Adrenal gland (tissue), 12 donors: ENCODE results near the gene TAGLN2. TPM values are rescaled to one million over a fixed set of nuclear protein-coding genes. Genes with fewer than 3 reads are reported as not detected.

Source experiments
- DNase-seq, 7 donors: peaks; one replicate each; pipeline ENCODE4 v3.0.0-alpha.2; 2019 to 2020
- H3K27ac ChIP-seq, 5 donors: fragments of 200-600 bp; sonication (generic) in 4 of 5; 1 replicate in 3 of 5; 2 replicates in 2 of 5; pipeline versions ENCODE4 v1.5.1 to v1.8.0; 2016 to 2020; ENCODE audit warnings: mild to moderate bottlenecking in 1 of 5
- H3K27me3 ChIP-seq: fragments of 200-600 bp; 2 replicates; pipeline ENCODE4 v1.8.0; 2021
- H3K36me3 ChIP-seq, 2 donors: fragments of 200-600 bp; replicated peaks in 1 of 2; 1 replicate in 1 of 2; 2 replicates in 1 of 2; pipeline versions ENCODE4 v1.5.1 to v1.8.0; 2018 to 2022
- H3K4me1 ChIP-seq, 2 donors: fragments of 200-600 bp; replicated peaks in 1 of 2; 1 replicate in 1 of 2; 2 replicates in 1 of 2; pipeline versions ENCODE4 v1.5.1 to v1.8.0; 2018 to 2021
- H3K4me3 ChIP-seq, 4 donors: fragments of 200-600 bp; sonication (generic) in 3 of 4; one replicate each; pipeline ENCODE4 v1.5.1; 2016 to 2018
- H3K9me3 ChIP-seq, 3 donors: fragments of 200-600 bp; sonication (generic) in 1 of 3; replicated peaks in 1 of 3; 1 replicate in 2 of 3; 2 replicates in 1 of 3; pipeline versions ENCODE4 v1.5.1 to v1.8.0; 2016 to 2021
- CTCF ChIP-seq, 6 experiments: fragments of 450-650 bp in 4 of 6; fragments of 200-600 bp in 2 of 6; sonication (generic) in 1 of 6; IDR thresholded peaks; 1 replicate in 5 of 6; 2 replicates in 1 of 6; pipeline versions ENCODE4 v1.5.1 to v1.8.0; 2016 to 2021; ENCODE audit warnings: antibody characterized with exemption in 6 of 6, mild to moderate bottlenecking in 2 of 6, moderate library complexity in 1 of 6
- POLR2A ChIP-seq, 2 donors: fragments of 450-650 bp; IDR thresholded peaks; one replicate each; pipeline ENCODE4 v1.6.1; 2017; ENCODE audit warnings: antibody characterized with exemption in 2 of 2, mild to moderate bottlenecking in 2 of 2, moderate library complexity in 1 of 2
- WGBS, 4 donors: extraction: QIAGEN DNeasy Blood & Tissue Kit in 2 of 4; methylation state at CpG; one replicate each; pipeline versions ENCODE4 v1.1.5 to v1.1.7; 2013 to 2017; 5-methylcytosine and 5-hydroxymethylcytosine counted together
- intact Hi-C, 2 donors: fragments of 100-400 bp; cut with DNase I; formaldehyde crosslinking; loops; one replicate each; pipeline versions ENCODE4 v1.14.1 to v1.15.0; 2022 to 2023
- polyA plus RNA-seq, 3 donors: library from polyadenylated mRNA; stranded (reverse); fragments of 200-250 nt in 2 of 3; fragments of 350-450 nt in 1 of 3; fragmentation: Illumina TruSeq in 1 of 3; extraction: RNeasy Lipid Tissue Mini Kit (QIAGEN cat#74804) in 1 of 3; gene quantifications; one replicate each; pipeline ENCODE4 v1.2.3, GENCODE V29; 2013 to 2014
- total RNA-seq, 9 donors: library from RNA; depleted of rRNA in 4 of 9; stranded (reverse); fragments of >200 nt in 4 of 9; fragments of 120-200 nt in 1 of 9; fragmentation: NEBNext Ultra II Directional in 1 of 9; extraction: Animal tissue kit (Norgen Biotek cat#: 25700) in 1 of 9; gene quantifications; one replicate each; pipeline versions ENCODE4 v1.1.0 to v1.2.4, GENCODE V29; 2013 to 2023
- donor health status: healthy with polysubstance abuse.
- donor health status: Bipolar disorder and iron deficiency.
- donor health status: DM: yes; HTN: yes; CAD: no.
- donor health status: DM: no; HTN: no; CAD: no.
- donor health status: DM: no; HTN: no; CAD: no.
- donor health status: DM: yes; HTN: yes; CAD: no.

The TAGLN2 gene
- total and polyA plus RNA-seq, 12 donors, result 42.3 to 215 (median 143) TPM

GRCh38 chr1:159945483-159946241 is 20.4 kb upstream of the TAGLN2 start, which contains the start of gene IGSF9:
Gene IGSF9 (minus strand): TSS chr1:159945613. CDS start chr1:159943454, 2,159 bp downstream.
- intact Hi-C loops, result loop anchor here in 1 of 2 donors (10.0 kb wide), 1 partner anchor 149 kb away; the partner anchor contains the start of gene IGSF8
- H3K4me1 ChIP-seq, result peaks cover 0 to 10% of the 10 kb centered on the region in 2 donors
- H3K27ac ChIP-seq, result no peak within 1 kb of the TSS
- no peaks in the 10 kb centered on the region for H3K9me3 ChIP-seq
- H3K36me3 ChIP-seq, result no peaks in the 10 kb centered on the region
- WGBS, 4 donors, result 2 to 6% (median 3%) methylated on average over 21 to 58 of the region's 58 CpGs
- peak within 1 kb of the TSS in 1 of 4 donors; percentile 49 for H3K4me3 ChIP-seq
- TF ChIP-seq POLR2A (IDR thresholded peaks at IDR 0.05) (no peak), CTCF (IDR thresholded peaks at IDR 0.05) (peak in 3 of 6 experiments; percentile 10 to 44 (median 25))
- peak in 6 of 7 donors; percentile 48 to 75 (median 52) for DNase-seq
- H3K27me3 ChIP-seq, result peaks cover 19% of the 10 kb centered on the region

- TF ChIP-seq POLR2A (IDR thresholded peaks at IDR 0.05) (no peak), CTCF (IDR thresholded peaks at IDR 0.05) (no peak)
- Histone ChIP-seq H3K27me3 (peaks cover 24% of the 10 kb centered on the region), H3K9me3 (no peaks in the 10 kb centered on the region), H3K27ac (no peak overlapping the region), H3K36me3 (no peaks in the 10 kb centered on the region), H3K4me3 (no peak overlapping the region), H3K4me1 (peaks cover 0 to 10% of the 10 kb centered on the region in 2 donors)
- 24 to 27% (median 25%) methylated on average over 11 of the region's 11 CpGs for WGBS, 4 donors
- intact Hi-C loops, result loop anchor here in 1 of 2 donors (10.0 kb wide), 1 partner anchor 150 kb away; the partner anchor contains the start of gene IGSF8
- DNase-seq, result no peak
Observed at GRCh38 chr1:159944623-159945455, 19.5 kb upstream of the TAGLN2 start.

- Histone ChIP-seq H3K9me3 (no peaks in the 10 kb centered on the region), H3K27me3 (peaks cover 24% of the 10 kb centered on the region), H3K27ac (no peak overlapping the region), H3K4me1 (peaks cover 0 to 10% of the 10 kb centered on the region in 2 donors), H3K36me3 (no peaks in the 10 kb centered on the region), H3K4me3 (no peak overlapping the region)
- intact Hi-C loops, result loop anchor here in 1 of 2 donors (10.0 kb wide), 1 partner anchor 151 kb away; the partner anchor contains the start of gene IGSF8
- DNase-seq, result no peak
- 66 to 89% (median 81%) methylated on average over 9 of the region's 9 CpGs for WGBS, 4 donors
- TF ChIP-seq CTCF (IDR thresholded peaks at IDR 0.05) (no peak), POLR2A (IDR thresholded peaks at IDR 0.05) (no peak)
Observed at GRCh38 chr1:159943908-159944622, 18.8 kb upstream of the TAGLN2 start.
